GM12872 (cell line): ENCODE measurements around the gene RBMS3.
A peak's percentile ranks its signal among the peaks of the same experiment; 100 is the strongest.

Experiments used
- CTCF ChIP-seq: IDR thresholded peaks from 3 replicates; pipeline ENCODE4 v1.5.1; 2011; ENCODE audit warnings: low read depth, mild to moderate bottlenecking, low read length, moderate library complexity; ENCODE audit not compliant: insufficient read depth

RBMS3 gene

GRCh38 chr3:29646043-29646442 lies 365.2 kb downstream of the RBMS3 start:
- no peak for TF ChIP-seq CTCF

- TF ChIP-seq CTCF, result no peak
Measured at GRCh38 chr3:29649815-29650547, 369.1 kb downstream of the RBMS3 start.

- no peak for TF ChIP-seq CTCF
Measured at GRCh38 chr3:29653680-29654079, 372.8 kb downstream of the RBMS3 start.

- no peak for TF ChIP-seq CTCF
Measured at GRCh38 chr3:29655015-29655747, 374.3 kb downstream of the RBMS3 start.

GRCh38 chr3:29665688-29666087 lies 384.8 kb downstream of the RBMS3 start:
- no peak for TF ChIP-seq CTCF

GRCh38 chr3:29668233-29668632 lies 387.4 kb downstream of the RBMS3 start:
- TF ChIP-seq CTCF, result no peak

- TF ChIP-seq CTCF, result peak; percentile 29; the same call in 1 of the 3 replicates
Measured at GRCh38 chr3:29668728-29669127, 387.9 kb downstream of the RBMS3 start.
